ENCODE data around the gene PANX1. TPM values are rescaled to one million over a fixed set of nuclear protein-coding genes. Genes with fewer than 3 reads are reported as not detected.

The PANX1 gene
- total and polyA plus RNA-seq, 2 experiments from 2014 or later = 25.1 to 58.1 TPM

GRCh38 chr11:94133752-94134151 is 5.1 kb downstream of the PANX1 start:
- 94% methylated on average over 4 of the region's 4 CpGs for WGBS (ENCODE audit: low lambda C conversion rate, missing lambda C conversion rate)
- Histone ChIP-seq H3K36me3 (replicated peaks; ENCODE audit: insufficient read depth, low read depth) (no peaks in the 10 kb centered on the region), H4K20me1 (ENCODE audit: insufficient read depth, poor library complexity, severe bottlenecking) (peaks cover 11% of the 10 kb centered on the region), H2AFZ (no peak overlapping the region), H3K79me2 (peaks cover 91% of the 10 kb centered on the region), H3K27me3 (no peaks in the 10 kb centered on the region), H3K4me1 (ENCODE audit: insufficient read depth) (peaks cover 37% of the 10 kb centered on the region), H3K9me2 (replicated peaks; ENCODE audit: insufficient read depth) (no peaks in the 10 kb centered on the region), H3K27ac (no peak overlapping the region), H3K9me3 (ENCODE audit: low read depth) (no peaks in the 10 kb centered on the region), H3K4me2 (no peak overlapping the region), H3K4me3 (no peak overlapping the region)
- DNase-seq (ENCODE audit: low spot score) = no peak
- TF ChIP-seq EZH2phosphoT487 (IDR thresholded peaks at IDR 0.05; ENCODE audit: low read depth, severe bottlenecking, unreplicated experiment) (no peak), EZH2 (IDR thresholded peaks at IDR 0.05; ENCODE audit: borderline replicate concordance) (no peak), CTCF (IDR thresholded peaks at IDR 0.05; ENCODE audit: poor library complexity) (no peak)

- H3K4me1 ChIP-seq (ENCODE audit: insufficient read depth) = peaks cover 35% of the 10 kb centered on the region
- peak overlapping the region; percentile 53 for H3K4me2 ChIP-seq
- H4K20me1 ChIP-seq (ENCODE audit: insufficient read depth, poor library complexity, severe bottlenecking) = peaks cover 11% of the 10 kb centered on the region
- no peak overlapping the region for H3K4me3 ChIP-seq
- peak; percentile 50 for DNase-seq (ENCODE audit: low spot score)
- H3K79me2 ChIP-seq = peaks cover 99% of the 10 kb centered on the region
- no peaks in the 10 kb centered on the region for H3K9me3 ChIP-seq (ENCODE audit: low read depth)
- no peak overlapping the region for H2AFZ ChIP-seq
- H3K36me3 ChIP-seq (replicated peaks; ENCODE audit: insufficient read depth, low read depth) = no peaks in the 10 kb centered on the region
- no peaks in the 10 kb centered on the region for H3K27me3 ChIP-seq
- TF ChIP-seq EZH2 (IDR thresholded peaks at IDR 0.05; ENCODE audit: borderline replicate concordance) (no peak), CTCF (IDR thresholded peaks at IDR 0.05; ENCODE audit: poor library complexity) (no peak), EZH2phosphoT487 (IDR thresholded peaks at IDR 0.05; ENCODE audit: low read depth, severe bottlenecking, unreplicated experiment) (no peak)
- WGBS (ENCODE audit: low lambda C conversion rate, missing lambda C conversion rate) = 70% methylated on average over 10 of the region's 10 CpGs
- peak overlapping the region; percentile 76 for H3K27ac ChIP-seq
- H3K9me2 ChIP-seq (replicated peaks; ENCODE audit: insufficient read depth) = no peaks in the 10 kb centered on the region
Measured at GRCh38 chr11:94134651-94135512, 6.2 kb downstream of the PANX1 start.

GRCh38 chr11:94139416-94139815 is 10.8 kb downstream of the PANX1 start:
- Histone ChIP-seq H3K36me3 (replicated peaks; ENCODE audit: insufficient read depth, low read depth) (no peaks in the 10 kb centered on the region), H3K4me2 (no peak overlapping the region), H3K79me2 (peaks cover 99% of the 10 kb centered on the region), H3K9me2 (replicated peaks; ENCODE audit: insufficient read depth) (no peaks in the 10 kb centered on the region), H3K4me3 (no peak overlapping the region), H3K27ac (no peak overlapping the region), H3K9me3 (ENCODE audit: low read depth) (no peaks in the 10 kb centered on the region), H3K4me1 (ENCODE audit: insufficient read depth) (peaks cover 28% of the 10 kb centered on the region), H2AFZ (no peak overlapping the region), H4K20me1 (ENCODE audit: insufficient read depth, poor library complexity, severe bottlenecking) (peaks cover 3% of the 10 kb centered on the region), H3K27me3 (no peaks in the 10 kb centered on the region)
- WGBS (ENCODE audit: low lambda C conversion rate, missing lambda C conversion rate) = 78% methylated on average over 4 of the region's 4 CpGs
- no peak for DNase-seq (ENCODE audit: low spot score)
- TF ChIP-seq EZH2phosphoT487 (IDR thresholded peaks at IDR 0.05; ENCODE audit: low read depth, severe bottlenecking, unreplicated experiment) = no peak
- TF ChIP-seq EZH2 (IDR thresholded peaks at IDR 0.05; ENCODE audit: borderline replicate concordance) = no peak
- no peak for TF ChIP-seq CTCF (IDR thresholded peaks at IDR 0.05; ENCODE audit: poor library complexity)
